Right atrium auricular region (tissue), 2 donors: Measurements from ENCODE around the gene TEAD1. TPM values are rescaled to one million over a fixed set of nuclear protein-coding genes. Genes with fewer than 3 reads are reported as not detected.

Experiments used
- DNase-seq: peaks from one replicate; pipeline ENCODE4 v3.0.0-alpha.2; 2019; ENCODE audit warnings: low spot score
- H3K27ac ChIP-seq, 2 donors: fragments of 200-600 bp; sonication (generic); 1 replicate in 1 of 2; 2 replicates in 1 of 2; pipeline ENCODE4 v1.5.1; 2016 to 2019
- H3K27me3 ChIP-seq, 2 donors: fragments of 200-600 bp; sonication (generic); one replicate each; pipeline versions ENCODE4 v1.5.1 to v1.6.0; 2017 to 2019
- H3K36me3 ChIP-seq: fragments of 200-600 bp; sonication (generic); one replicate; pipeline ENCODE4 v1.5.1; 2016
- H3K4me1 ChIP-seq, 2 donors: fragments of 200-600 bp; sonication (generic); one replicate each; pipeline versions ENCODE4 v1.5.1 to v1.6.0; 2017 to 2019
- H3K4me3 ChIP-seq, 2 donors: fragments of 200-600 bp; sonication (generic); 1 replicate in 1 of 2; 2 replicates in 1 of 2; pipeline ENCODE4 v1.5.1; 2017 to 2019; ENCODE audit warnings: mild to moderate bottlenecking in 1 of 2, moderate library complexity in 1 of 2
- H3K9me3 ChIP-seq, 2 donors: fragments of 200-600 bp; sonication (generic); one replicate each; pipeline ENCODE4 v1.5.1; 2019
- total RNA-seq, 2 donors: library from RNA; depleted of rRNA; stranded (reverse); fragments of >200 nt; gene quantifications; one replicate each; pipeline ENCODE4 v1.1.0, GENCODE V29; 2016
- TF ChIP-seq, protein P1 (sequence below), 2 donors: fragments of 200-600 bp; sonication (generic); IDR thresholded peaks; one replicate each; pipeline ENCODE4 v1.5.1; 2019; ENCODE audit warnings: antibody characterized with exemption in 2 of 2

TEAD1 gene
- total RNA-seq, 2 donors from 2014 or later = 73.8 to 99.8 TPM

DNA sequence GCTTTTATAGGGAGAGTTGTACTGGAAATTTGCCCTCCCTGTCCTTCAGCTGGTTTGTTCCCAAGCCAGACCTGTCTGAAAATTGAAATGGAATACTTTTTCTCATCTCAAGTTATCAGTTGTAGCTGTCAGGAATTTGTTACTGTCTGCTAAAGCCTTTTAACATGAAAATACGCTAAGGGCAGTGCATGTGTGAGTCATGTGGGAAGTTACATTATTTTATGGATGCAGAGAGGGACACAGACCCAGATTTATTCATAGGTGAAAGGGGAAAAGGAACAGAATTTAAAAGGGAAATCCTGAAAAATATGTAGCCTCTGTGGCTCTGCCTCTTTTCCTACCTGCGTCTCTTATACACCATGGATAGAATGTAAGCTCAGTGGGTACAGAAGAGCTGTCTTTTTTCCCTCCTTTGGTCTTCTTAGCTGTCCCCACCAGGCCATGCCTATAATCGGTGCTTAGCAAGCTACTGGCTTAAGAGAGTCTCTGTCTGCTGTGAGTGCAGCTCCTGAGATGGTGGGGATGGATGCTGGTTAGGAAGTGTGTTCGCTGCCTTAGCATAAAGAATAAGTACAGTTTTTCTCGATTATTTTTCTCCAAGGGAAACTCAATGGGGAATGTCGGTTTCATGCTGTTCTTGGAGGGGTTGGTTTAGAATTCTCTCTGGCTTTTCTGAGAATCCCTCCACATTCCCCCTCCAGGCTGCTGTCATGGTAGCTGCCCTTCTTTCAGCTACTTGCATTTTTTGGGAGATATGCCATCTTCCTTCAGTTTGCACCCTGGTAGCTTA, 166.8 kb downstream of the TEAD1 start:
- Histone ChIP-seq H3K27me3 (no peaks in the 10 kb centered on the region), H3K27ac (peak overlapping the region; percentile 58 to 73), H3K36me3 (no peaks in the 10 kb centered on the region), H3K9me3 (no peaks in the 10 kb centered on the region), H3K4me1 (peaks cover 0 to 51% of the 10 kb centered on the region in 2 donors), H3K4me3 (no peak overlapping the region)
- no peak for DNase-seq
- TF ChIP-seq, protein P1, sequence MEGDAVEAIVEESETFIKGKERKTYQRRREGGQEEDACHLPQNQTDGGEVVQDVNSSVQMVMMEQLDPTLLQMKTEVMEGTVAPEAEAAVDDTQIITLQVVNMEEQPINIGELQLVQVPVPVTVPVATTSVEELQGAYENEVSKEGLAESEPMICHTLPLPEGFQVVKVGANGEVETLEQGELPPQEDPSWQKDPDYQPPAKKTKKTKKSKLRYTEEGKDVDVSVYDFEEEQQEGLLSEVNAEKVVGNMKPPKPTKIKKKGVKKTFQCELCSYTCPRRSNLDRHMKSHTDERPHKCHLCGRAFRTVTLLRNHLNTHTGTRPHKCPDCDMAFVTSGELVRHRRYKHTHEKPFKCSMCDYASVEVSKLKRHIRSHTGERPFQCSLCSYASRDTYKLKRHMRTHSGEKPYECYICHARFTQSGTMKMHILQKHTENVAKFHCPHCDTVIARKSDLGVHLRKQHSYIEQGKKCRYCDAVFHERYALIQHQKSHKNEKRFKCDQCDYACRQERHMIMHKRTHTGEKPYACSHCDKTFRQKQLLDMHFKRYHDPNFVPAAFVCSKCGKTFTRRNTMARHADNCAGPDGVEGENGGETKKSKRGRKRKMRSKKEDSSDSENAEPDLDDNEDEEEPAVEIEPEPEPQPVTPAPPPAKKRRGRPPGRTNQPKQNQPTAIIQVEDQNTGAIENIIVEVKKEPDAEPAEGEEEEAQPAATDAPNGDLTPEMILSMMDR (IDR thresholded peaks at IDR 0.05) = no peak

DNA sequence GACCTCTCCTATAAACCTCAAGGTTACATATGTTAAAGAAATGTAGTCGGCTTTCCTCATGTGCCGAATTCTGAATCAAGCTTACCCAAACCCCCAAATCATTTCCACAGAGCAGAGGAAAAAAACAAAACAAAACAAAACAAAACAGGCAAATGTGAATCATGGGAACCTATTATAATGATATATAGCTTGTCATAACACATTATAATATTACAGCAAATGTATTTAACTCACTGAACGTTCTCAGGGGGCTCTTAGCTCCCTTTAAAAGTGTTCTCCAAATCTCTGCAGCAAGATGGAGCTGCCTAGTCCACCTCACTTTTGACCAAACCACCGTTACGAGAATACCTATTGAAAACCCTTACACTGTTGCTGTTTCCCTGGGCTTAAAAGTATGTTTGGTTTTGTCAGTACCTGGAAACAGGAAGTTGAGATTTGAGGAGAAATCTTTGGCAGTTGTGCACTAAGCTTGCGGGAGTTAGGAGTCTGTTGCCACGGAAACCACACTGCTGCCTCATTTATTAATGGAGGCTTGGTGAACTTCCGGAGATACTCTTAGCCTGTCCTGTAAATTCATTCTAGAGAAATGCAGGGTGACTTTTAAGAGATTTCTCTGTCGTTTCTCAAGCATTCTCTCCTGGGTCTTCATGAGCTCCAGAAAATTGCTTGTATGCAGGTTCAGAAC, 167.9 kb downstream of the TEAD1 start:
- H3K4me1 ChIP-seq = peaks cover 0 to 61% of the 10 kb centered on the region in 2 donors
- no peaks in the 10 kb centered on the region for H3K9me3 ChIP-seq
- no peak for DNase-seq
- no peaks in the 10 kb centered on the region for H3K27me3 ChIP-seq
- TF ChIP-seq, protein P1 (IDR thresholded peaks at IDR 0.05) = no peak
- H3K4me3 ChIP-seq = no peak overlapping the region
- H3K36me3 ChIP-seq = no peaks in the 10 kb centered on the region
- peak overlapping the region in 1 of 2 donors; percentile 73 for H3K27ac ChIP-seq

DNA sequence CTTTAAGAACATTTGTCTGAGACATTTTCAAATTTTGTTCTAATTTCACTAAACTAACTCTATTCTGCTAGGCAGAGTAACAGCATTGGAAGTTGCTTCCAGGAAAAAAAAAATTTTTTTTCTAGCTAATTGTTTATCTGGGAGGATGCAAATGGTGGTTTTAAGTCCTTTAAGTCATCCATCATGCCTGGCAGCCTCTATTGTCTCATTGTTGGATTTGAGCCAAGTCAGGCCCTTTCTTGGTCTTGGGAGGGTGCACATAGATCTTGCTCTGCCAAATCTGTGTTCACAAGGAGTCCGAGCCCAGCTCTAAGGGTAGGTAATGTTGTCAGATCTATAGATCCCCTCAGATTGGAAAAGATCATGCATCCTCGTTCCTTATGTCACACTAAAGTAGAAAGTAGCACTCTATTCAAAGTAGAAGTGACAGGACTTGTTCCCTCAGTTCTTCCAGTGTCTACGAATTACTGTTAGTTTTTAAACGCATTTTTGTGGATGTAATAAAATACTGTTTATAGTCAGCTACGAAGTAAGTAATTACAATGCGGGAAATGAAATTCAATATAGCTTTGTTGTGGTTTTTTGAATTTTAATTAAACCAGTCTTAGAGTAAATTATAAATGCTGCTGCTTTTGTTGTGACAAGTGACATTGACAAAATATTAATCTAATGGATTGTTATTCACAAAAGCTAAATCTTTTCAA, 168.9 kb downstream of the TEAD1 start:
- no peak for DNase-seq
- Histone ChIP-seq H3K27ac (no peak overlapping the region), H3K4me1 (peaks cover 0 to 64% of the 10 kb centered on the region in 2 donors), H3K4me3 (no peak overlapping the region), H3K27me3 (no peaks in the 10 kb centered on the region), H3K36me3 (no peaks in the 10 kb centered on the region), H3K9me3 (no peaks in the 10 kb centered on the region)
- TF ChIP-seq, protein P1 (IDR thresholded peaks at IDR 0.05) = no peak

DNA sequence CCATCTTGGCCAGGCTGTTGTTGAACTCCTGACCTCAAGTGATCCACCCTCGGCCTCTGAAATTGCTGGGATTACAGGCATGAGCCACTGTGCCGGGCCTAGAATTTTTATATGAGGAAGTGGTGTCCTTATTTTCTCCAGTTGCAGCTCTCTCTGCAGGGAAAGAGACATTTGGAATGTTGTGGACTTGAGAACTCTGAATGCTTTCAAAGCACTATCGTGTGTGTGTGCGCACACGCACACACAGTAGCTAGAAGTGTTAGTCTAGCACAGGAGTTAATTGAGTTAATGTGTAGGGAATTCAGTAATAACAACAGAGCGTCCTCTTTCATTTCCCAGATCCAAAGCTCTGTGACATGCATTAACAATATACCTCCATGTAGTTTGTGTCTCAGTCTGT, 170.9 kb downstream of the TEAD1 start:
- Histone ChIP-seq H3K4me1 (peaks cover 0 to 55% of the 10 kb centered on the region in 2 donors), H3K27ac (no peak overlapping the region), H3K4me3 (no peak overlapping the region), H3K27me3 (no peaks in the 10 kb centered on the region), H3K36me3 (no peaks in the 10 kb centered on the region), H3K9me3 (no peaks in the 10 kb centered on the region)
- TF ChIP-seq, protein P1 (IDR thresholded peaks at IDR 0.05) = no peak
- DNase-seq = no peak

DNA sequence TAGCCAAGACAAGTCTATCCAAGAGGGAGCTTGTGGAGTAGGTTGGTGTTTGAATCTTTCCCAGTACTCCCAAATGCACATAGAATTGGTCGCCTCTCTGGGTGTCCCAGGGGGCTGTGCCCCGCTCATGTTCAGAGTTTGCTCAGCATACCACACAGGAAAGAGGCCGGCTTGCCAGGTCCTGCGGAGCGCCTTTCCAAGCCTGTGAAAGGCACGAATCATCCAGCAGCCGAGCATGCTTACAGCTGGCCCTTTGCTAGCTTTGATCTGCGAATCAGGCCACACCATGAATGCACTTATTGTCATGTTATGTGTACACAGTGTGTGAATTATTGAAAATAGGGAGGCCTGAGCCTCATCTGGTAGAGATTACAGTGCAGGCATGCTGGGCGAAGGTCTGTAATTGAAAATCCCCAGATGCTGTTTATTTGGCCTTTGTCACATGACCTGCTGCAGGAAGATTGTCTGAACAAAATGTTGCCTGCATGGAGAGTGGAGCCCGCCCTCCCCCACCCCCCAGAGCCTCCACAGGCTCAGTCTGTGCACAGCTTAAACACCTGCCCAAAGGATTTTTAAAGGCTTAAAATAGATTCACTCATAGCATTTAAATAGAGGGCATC, 171.6 kb downstream of the TEAD1 start:
- Histone ChIP-seq H3K27ac (peak overlapping the region; percentile 45 to 53), H3K9me3 (no peaks in the 10 kb centered on the region), H3K4me1 (peaks cover 0 to 48% of the 10 kb centered on the region in 2 donors), H3K27me3 (no peaks in the 10 kb centered on the region), H3K4me3 (no peak overlapping the region), H3K36me3 (no peaks in the 10 kb centered on the region)
- TF ChIP-seq, protein P1 (IDR thresholded peaks at IDR 0.05) = no peak
- DNase-seq = no peak
